K562 (cell line): ENCODE results near the gene TXNRD2. TPM values are rescaled to one million over a fixed set of nuclear protein-coding genes. Genes with fewer than 3 reads are reported as not detected.
A peak's percentile ranks its signal among the peaks of the same experiment; 100 is the strongest.

Experiments
- ATF1 ChIP-seq, 2 experiments: fragments of 450-650 bp in 1 of 2; IDR thresholded peaks; 2 replicates each; pipeline ENCODE4 v1.6.1; 2016; ENCODE audit warnings: missing compliant biosample characterization in 1 of 2, missing genetic modification characterization in 1 of 2
- BMI1 ChIP-seq: fragments of 150-350 bp; IDR thresholded peaks from 2 replicates; pipeline ENCODE4 v1.6.1; 2014; ENCODE audit warnings: low read length
- CAMTA2 ChIP-seq: fragments of 250-450 bp; sonication (Bioruptor Pico); conservative IDR thresholded peaks from 2 replicates; pipeline ENCODE4 v1.5.1; 2022
- CBFA2T3 ChIP-seq: fragments of 450-650 bp; IDR thresholded peaks from 2 replicates; pipeline ENCODE4 v1.6.1; 2017
- CEBPB ChIP-seq: fragments of 450-650 bp; IDR thresholded peaks from 2 replicates; pipeline ENCODE4 v1.6.1; 2016; ENCODE audit warnings: missing genetic modification characterization, missing compliant biosample characterization
- DACH1 ChIP-seq: fragments of 450-650 bp; IDR thresholded peaks from 2 replicates; pipeline ENCODE4 v1.6.1; 2018; ENCODE audit not compliant: partially characterized antibody
- DPF2 ChIP-seq: fragments of 450-650 bp; IDR thresholded peaks from 2 replicates; pipeline ENCODE4 v1.6.1; 2016
- FUS ChIP-seq: fragments of 200-400 bp; formaldehyde crosslinking; optimal IDR thresholded peaks from 2 replicates; pipeline ENCODE3; 2017; ENCODE audit warnings: low read depth, low read length
- HNRNPL ChIP-seq: fragments of 200-400 bp; formaldehyde crosslinking; IDR thresholded peaks from 2 replicates; pipeline ENCODE4 v1.6.1; 2017; ENCODE audit warnings: low read depth, mild to moderate bottlenecking, low read length
- MTA3 ChIP-seq: fragments of 450-650 bp; formaldehyde crosslinking; IDR thresholded peaks from 2 replicates; pipeline ENCODE4 v1.6.1; 2017; ENCODE audit warnings: mild to moderate bottlenecking, borderline replicate concordance
- PHB ChIP-seq: fragments of 250-450 bp; sonication (Bioruptor Pico); IDR thresholded peaks from 2 replicates; pipeline ENCODE4 v1.5.0; 2021
- PTBP1 ChIP-seq: fragments of 200-400 bp; formaldehyde crosslinking; IDR thresholded peaks from 2 replicates; pipeline ENCODE4 v1.6.1; 2017; ENCODE audit warnings: low read depth, low read length
- PURB ChIP-seq: sonication (generic); formaldehyde crosslinking; IDR thresholded peaks from 2 replicates; pipeline ENCODE4 v1.9.0; 2021; ENCODE audit warnings: low read depth, mild to moderate bottlenecking, missing genetic modification reagents
- RB1 ChIP-seq: fragments of 450-650 bp; IDR thresholded peaks from 2 replicates; pipeline ENCODE4 v1.6.1; 2017; ENCODE audit warnings: low read depth, mild to moderate bottlenecking
- SNRNP70 ChIP-seq: fragments of 200-400 bp; formaldehyde crosslinking; optimal IDR thresholded peaks from 2 replicates; pipeline ENCODE3; 2017; ENCODE audit warnings: low read depth, low read length
- SRSF7 ChIP-seq: fragments of 200-400 bp; formaldehyde crosslinking; optimal IDR thresholded peaks from 2 replicates; pipeline ENCODE3; 2017; ENCODE audit warnings: mild to moderate bottlenecking, low read depth, low read length
- TGIF2 ChIP-seq: sonication (generic); formaldehyde crosslinking; IDR thresholded peaks from 2 replicates; pipeline ENCODE4 v1.8.1; 2022; ENCODE audit warnings: mild to moderate bottlenecking, missing genetic modification reagents, moderate library complexity
- TOE1 ChIP-seq, 2 experiments: fragments of 450-650 bp in 1 of 2; sonication (generic) in 1 of 2; formaldehyde crosslinking in 1 of 2; IDR thresholded peaks; 2 replicates each; pipeline versions ENCODE4 v1.7.1 to v1.8.0; 2016 to 2022; ENCODE audit warnings: borderline replicate concordance in 2 of 2, mild to moderate bottlenecking in 2 of 2, antibody characterized with exemption in 1 of 2, inconsistent platforms in 1 of 2, low read depth in 1 of 2, missing genetic modification reagents in 1 of 2, moderate library complexity in 1 of 2
- ZNF431 ChIP-seq: sonication (generic); formaldehyde crosslinking; IDR thresholded peaks from 2 replicates; pipeline ENCODE4 v1.8.0; 2022; ENCODE audit warnings: mild to moderate bottlenecking, missing genetic modification reagents
- polyA plus RNA-seq, 8 experiments: library from polyadenylated mRNA; depleted of rRNA in 4 of 8; stranded (reverse) in 5 of 8; unstranded in 3 of 8; fragments of >200 nt; fragmentation: Nextera tagmentation in 2 of 8; fragmentation: Illumina TruSeq in 1 of 8; extraction: Ambion mirVana in 2 of 8; extraction: Trizol in 1 of 8; gene quantifications; 2 replicates each; pipeline versions ENCODE4 v1.2.1 to v1.2.3, GENCODE V29; 2011 to 2014; ENCODE audit warnings: inconsistent platforms in 1 of 8, missing spikeins in 1 of 8
- total RNA-seq, 7 experiments: library from RNA; depleted of rRNA in 6 of 7; stranded (reverse); fragments of >200 nt in 6 of 7; fragmentation: Illumina TruSeq in 2 of 7; extraction: Trizol in 2 of 7; gene quantifications; 2 replicates each; pipeline versions ENCODE4 v1.2.1 to v1.2.3, GENCODE V29; 2011 to 2021; ENCODE audit warnings: low replicate concordance in 1 of 7
- TF ChIP-seq, protein P1 (sequence below): fragments of 450-650 bp; IDR thresholded peaks from one replicate; pipeline ENCODE4 v1.6.1; 2018; ENCODE audit warnings: mild to moderate bottlenecking, moderate library complexity; ENCODE audit not compliant: partially characterized antibody
- TF ChIP-seq, protein P2 (sequence below): fragments of 450-650 bp; IDR thresholded peaks from 2 replicates; pipeline ENCODE4 v1.6.1; 2018; ENCODE audit not compliant: partially characterized antibody
- TF ChIP-seq, protein P3 (sequence below): fragments of 250-450 bp; sonication (Bioruptor Pico); IDR thresholded peaks from 2 replicates; pipeline ENCODE4 v1.8.0; 2022; ENCODE audit warnings: inconsistent platforms

The TXNRD2 gene
- total and polyA plus RNA-seq, 9 of the 15 experiments (the other 6 are each of a cell fraction or from before 2014, with no cell fraction given), result 3.3 to 80.2 (median 49.4) TPM

DNA sequence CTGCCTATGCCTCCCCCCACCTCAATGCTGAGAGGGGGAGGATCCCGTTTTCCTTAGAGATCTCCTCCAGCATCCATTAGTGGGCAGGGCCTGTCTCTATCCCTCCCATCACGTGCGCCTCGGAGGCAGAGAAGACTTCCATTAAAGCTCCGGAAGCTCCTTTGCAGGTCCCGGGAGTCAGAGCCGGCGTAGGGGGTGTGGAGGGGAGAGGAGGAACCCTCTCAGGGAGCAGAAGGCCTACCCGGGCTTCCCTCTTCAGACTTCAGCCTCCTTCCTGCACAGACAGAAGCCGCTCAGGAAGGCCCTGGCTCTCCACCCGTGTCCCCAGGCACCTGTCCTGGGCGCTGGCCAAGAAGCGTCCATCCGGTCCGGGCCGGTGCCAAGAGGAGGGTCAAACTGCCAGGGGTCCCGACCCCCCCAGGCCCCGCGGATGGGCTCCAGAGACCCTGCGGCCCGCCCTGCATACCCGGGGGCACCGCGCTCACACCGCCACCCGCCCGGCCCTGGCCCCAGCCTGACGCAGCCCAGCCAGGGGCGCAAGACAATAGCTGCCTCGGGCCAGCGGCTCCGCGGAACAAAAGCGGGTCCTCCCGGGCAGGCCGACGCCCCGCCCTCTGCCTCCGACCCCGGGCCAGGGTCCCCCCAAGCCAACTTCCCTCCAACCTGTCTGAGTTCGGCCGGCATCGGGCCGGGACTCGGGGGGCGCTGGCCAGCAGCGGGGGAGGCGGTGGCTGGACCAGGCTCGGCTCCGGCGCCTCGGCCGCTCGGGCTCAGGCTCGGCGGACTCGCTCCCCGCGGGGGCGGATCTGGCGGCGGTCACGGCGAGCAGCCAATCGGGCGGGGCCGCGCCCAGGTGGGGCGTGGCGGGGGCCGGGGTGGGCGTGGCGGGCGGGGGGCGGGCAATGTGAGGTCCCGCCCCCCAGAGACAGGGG is 45.1 kb upstream of the TXNRD2 start (continued):
- TF ChIP-seq RB1 (peak; percentile 98), CAMTA2 (CRISPR knock-in tag) (peak; percentile 96), TOE1 (IDR thresholded peaks at IDR 0.05; ENCODE audit: borderline replicate concordance) (no peak), TOE1 (CRISPR knock-in tag; IDR thresholded peaks at IDR 0.05; ENCODE audit: borderline replicate concordance, low read depth) (no peak), ZNF431 (CRISPR knock-in tag) (no peak), TGIF2 (no peak), DACH1 (no peak), MTA3 (peak; percentile 91), PURB (CRISPR knock-in tag) (no peak), SRSF7 (no peak), BMI1 (no peak), PHB (CRISPR knock-in tag) (peak; percentile 97), DPF2 (no peak), SNRNP70 (no peak), HNRNPL (peak; percentile 60; the same call in 1 of the 2 replicates), CBFA2T3 (no peak), CEBPB (tag) (no peak), FUS (no peak), PTBP1 (no peak), ATF1 (CRISPR knock-in tag; IDR thresholded peaks at IDR 0.05) (no peak; the same call in 1 of the 2 replicates), ATF1 (tag; IDR thresholded peaks at IDR 0.05) (peak; percentile 78)
- TF ChIP-seq, protein P1, sequence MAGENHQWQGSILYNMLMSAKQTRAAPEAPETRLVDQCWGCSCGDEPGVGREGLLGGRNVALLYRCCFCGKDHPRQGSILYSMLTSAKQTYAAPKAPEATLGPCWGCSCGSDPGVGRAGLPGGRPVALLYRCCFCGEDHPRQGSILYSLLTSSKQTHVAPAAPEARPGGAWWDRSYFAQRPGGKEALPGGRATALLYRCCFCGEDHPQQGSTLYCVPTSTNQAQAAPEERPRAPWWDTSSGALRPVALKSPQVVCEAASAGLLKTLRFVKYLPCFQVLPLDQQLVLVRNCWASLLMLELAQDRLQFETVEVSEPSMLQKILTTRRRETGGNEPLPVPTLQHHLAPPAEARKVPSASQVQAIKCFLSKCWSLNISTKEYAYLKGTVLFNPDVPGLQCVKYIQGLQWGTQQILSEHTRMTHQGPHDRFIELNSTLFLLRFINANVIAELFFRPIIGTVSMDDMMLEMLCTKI, result no peak
- TF ChIP-seq, protein P2, sequence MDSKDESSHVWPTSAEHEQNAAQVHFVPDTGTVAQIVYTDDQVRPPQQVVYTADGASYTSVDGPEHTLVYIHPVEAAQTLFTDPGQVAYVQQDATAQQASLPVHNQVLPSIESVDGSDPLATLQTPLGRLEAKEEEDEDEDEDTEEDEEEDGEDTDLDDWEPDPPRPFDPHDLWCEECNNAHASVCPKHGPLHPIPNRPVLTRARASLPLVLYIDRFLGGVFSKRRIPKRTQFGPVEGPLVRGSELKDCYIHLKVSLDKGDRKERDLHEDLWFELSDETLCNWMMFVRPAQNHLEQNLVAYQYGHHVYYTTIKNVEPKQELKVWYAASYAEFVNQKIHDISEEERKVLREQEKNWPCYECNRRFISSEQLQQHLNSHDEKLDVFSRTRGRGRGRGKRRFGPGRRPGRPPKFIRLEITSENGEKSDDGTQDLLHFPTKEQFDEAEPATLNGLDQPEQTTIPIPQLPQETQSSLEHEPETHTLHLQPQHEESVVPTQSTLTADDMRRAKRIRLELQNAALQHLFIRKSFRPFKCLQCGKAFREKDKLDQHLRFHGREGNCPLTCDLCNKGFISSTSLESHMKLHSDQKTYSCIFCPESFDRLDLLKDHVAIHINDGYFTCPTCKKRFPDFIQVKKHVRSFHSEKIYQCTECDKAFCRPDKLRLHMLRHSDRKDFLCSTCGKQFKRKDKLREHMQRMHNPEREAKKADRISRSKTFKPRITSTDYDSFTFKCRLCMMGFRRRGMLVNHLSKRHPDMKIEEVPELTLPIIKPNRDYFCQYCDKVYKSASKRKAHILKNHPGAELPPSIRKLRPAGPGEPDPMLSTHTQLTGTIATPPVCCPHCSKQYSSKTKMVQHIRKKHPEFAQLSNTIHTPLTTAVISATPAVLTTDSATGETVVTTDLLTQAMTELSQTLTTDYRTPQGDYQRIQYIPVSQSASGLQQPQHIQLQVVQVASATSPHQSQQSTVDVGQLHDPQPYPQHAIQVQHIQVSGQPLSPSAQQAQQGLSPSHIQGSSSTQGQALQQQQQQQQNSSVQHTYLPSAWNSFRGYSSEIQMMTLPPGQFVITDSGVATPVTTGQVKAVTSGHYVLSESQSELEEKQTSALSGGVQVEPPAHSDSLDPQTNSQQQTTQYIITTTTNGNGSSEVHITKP, result peak; percentile 37
- TF ChIP-seq, protein P3, sequence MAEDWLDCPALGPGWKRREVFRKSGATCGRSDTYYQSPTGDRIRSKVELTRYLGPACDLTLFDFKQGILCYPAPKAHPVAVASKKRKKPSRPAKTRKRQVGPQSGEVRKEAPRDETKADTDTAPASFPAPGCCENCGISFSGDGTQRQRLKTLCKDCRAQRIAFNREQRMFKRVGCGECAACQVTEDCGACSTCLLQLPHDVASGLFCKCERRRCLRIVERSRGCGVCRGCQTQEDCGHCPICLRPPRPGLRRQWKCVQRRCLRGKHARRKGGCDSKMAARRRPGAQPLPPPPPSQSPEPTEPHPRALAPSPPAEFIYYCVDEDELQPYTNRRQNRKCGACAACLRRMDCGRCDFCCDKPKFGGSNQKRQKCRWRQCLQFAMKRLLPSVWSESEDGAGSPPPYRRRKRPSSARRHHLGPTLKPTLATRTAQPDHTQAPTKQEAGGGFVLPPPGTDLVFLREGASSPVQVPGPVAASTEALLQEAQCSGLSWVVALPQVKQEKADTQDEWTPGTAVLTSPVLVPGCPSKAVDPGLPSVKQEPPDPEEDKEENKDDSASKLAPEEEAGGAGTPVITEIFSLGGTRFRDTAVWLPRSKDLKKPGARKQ (CRISPR knock-in tag), result no peak
